GM18861 (cell line): ENCODE measurements around the gene LPAR3.

Experiments used
- ATAC-seq: cut with Tn5 transposase; IDR thresholded peaks from one replicate; pipeline ENCODE4 v1.9.1; 2021; ENCODE audit not compliant: unreplicated experiment

Gene LPAR3

GRCh38 chr1:84780000-84780716 is 112.8 kb downstream of the LPAR3 start:
- no peak for ATAC-seq

GRCh38 chr1:84776639-84777038 is 116.4 kb downstream of the LPAR3 start:
- ATAC-seq: no peak

GRCh38 chr1:84775535-84775920 is 117.5 kb downstream of the LPAR3 start:
- no peak for ATAC-seq

- ATAC-seq: no peak
Observed at GRCh38 chr1:84774669-84775534, 118.1 kb downstream of the LPAR3 start.

- ATAC-seq: no peak
Observed at GRCh38 chr1:84773933-84774497, 119.0 kb downstream of the LPAR3 start.

GRCh38 chr1:84773195-84773594 is 119.8 kb downstream of the LPAR3 start:
- no peak for ATAC-seq

- ATAC-seq: peak; percentile 75
Observed at GRCh38 chr1:84772428-84772943, 120.5 kb downstream of the LPAR3 start.

- ATAC-seq: peak; percentile 13
Observed at GRCh38 chr1:84771895-84772294, 121.1 kb downstream of the LPAR3 start.

GRCh38 chr1:84770481-84770880 is 122.5 kb downstream of the LPAR3 start:
- no peak for ATAC-seq

- no peak for ATAC-seq
Observed at GRCh38 chr1:84769636-84770035, 123.4 kb downstream of the LPAR3 start.

- no peak for ATAC-seq
Observed at GRCh38 chr1:84768634-84769033, 124.4 kb downstream of the LPAR3 start.

- ATAC-seq: no peak
Observed at GRCh38 chr1:84763912-84764680, 128.9 kb downstream of the LPAR3 start.

- ATAC-seq: no peak
Observed at GRCh38 chr1:84762664-84763063, 130.3 kb downstream of the LPAR3 start.
